Heart left ventricle (tissue), 13 donors: ENCODE results near the gene SPARC.

Experiments used
- CTCF ChIP-seq, 12 donors: fragments of 200-600 bp; sonication (generic) in 4 of 12; IDR thresholded peaks; one replicate each; pipeline versions ENCODE4 v1.5.0 to v1.8.0; 2018 to 2022; ENCODE audit warnings: antibody characterized with exemption in 12 of 12, mild to moderate bottlenecking in 5 of 12
- POLR2A ChIP-seq, 2 donors: fragments of 450-650 bp; IDR thresholded peaks; one replicate each; pipeline ENCODE4 v1.6.1; 2017; ENCODE audit warnings: antibody characterized with exemption in 2 of 2, mild to moderate bottlenecking in 2 of 2, moderate library complexity in 2 of 2
- donor health status: ischemic (EF 13 %, LVEDD 7.1; RV severe dilation, severe dysfunction).
- donor health status: DM: no; HTN: yes; CAD: no.
- donor health status: DM: no; HTN: no; CAD: no.
- donor health status: ischemic (EF 25% LVEDD 6.9; RV normal size, moderate dysfunction).
- donor health status: ischemic (EF 25% LVEDD 5.7; RV mildly dilated, moderate dysfunction).
- donor health status: ischemic (EF 35%, LVEDD 5.7; RV mildly dilated, moderate dysfunction).
- donor health status: nonischemic (EF 11% LVEDD 7.7; RV severe dilation, severe dysfunction).
- donor health status: DM: yes; HTN: yes; CAD: no.
- donor health status: PGD.
- donor health status: ischemic (EF 29% LVEDD 5.4; RV normal size, mild dysfunction).
- donor health status: nonischemic (EF 23%, LVEDD 6.1; RV moderate dilation, normal function).

GRCh38 chr5:151617383-151617840, 69.3 kb downstream of the SPARC start:
- TF ChIP-seq CTCF (IDR thresholded peaks at IDR 0.05) (no peak), POLR2A (IDR thresholded peaks at IDR 0.05) (no peak)
